Activated CD4-positive, alpha-beta T cell treated with anti-CD3 and anti-CD28 coated beads, Interleukin-2, amount 10 ng/mL, durations not matched to agents 7 days and 5 days (primary cell): ENCODE measurements around the gene SLC40A1. TPM values are rescaled to one million over a fixed set of nuclear protein-coding genes. Genes with fewer than 3 reads are reported as not detected.

Source experiments
- CTCF ChIA-PET: fragments of 350-600 bp; sonication (Branson Sonifier 250); formaldehyde crosslinking; loops from one replicate; lab custom pipeline; 2021; ENCODE audit warnings: antibody characterized with exemption; lab: Charles Lee
- POLR2A ChIA-PET: fragments of 350-600 bp; sonication (Branson Sonifier 250); formaldehyde crosslinking; loops from one replicate; lab custom pipeline; 2021; ENCODE audit warnings: antibody characterized with exemption; lab: Charles Lee
- DNase-seq: peaks from one replicate; pipeline ENCODE4 v3.0.0-alpha.2; 2020
- H3K27ac Mint-ChIP-seq: one replicate; pipeline ENCODE4 v1.8.0; 2021; ENCODE audit warnings: mild to moderate bottlenecking, moderate library complexity, mixed read lengths
- H3K27me3 Mint-ChIP-seq: one replicate; pipeline ENCODE4 v1.8.0; 2021; ENCODE audit warnings: mixed read lengths
- H3K36me3 Mint-ChIP-seq: one replicate; pipeline ENCODE4 v1.8.0; 2021; ENCODE audit warnings: low read depth, mixed read lengths
- H3K4me1 Mint-ChIP-seq: one replicate; pipeline ENCODE4 v1.8.0; 2021; ENCODE audit warnings: mixed read lengths
- H3K4me3 Mint-ChIP-seq: one replicate; pipeline ENCODE4 v1.8.0; 2021; ENCODE audit warnings: mild to moderate bottlenecking, moderate library complexity, mixed read lengths
- H3K9me3 Mint-ChIP-seq: one replicate; pipeline ENCODE4 v1.8.0; 2021; ENCODE audit warnings: mixed read lengths
- total RNA-seq, 2 experiments: library from RNA; stranded (reverse); gene quantifications; one replicate each; pipeline ENCODE4 v1.2.3, GENCODE V29; 2021

SLC40A1 gene
- total RNA-seq, 2 experiments from 2014 or later: 2.6 to 3.2 TPM

GRCh38 chr2:189577121-189577520, 3.5 kb downstream of the SLC40A1 start:
- Mint-ChIP-seq H3K4me1 (peaks cover 25% of the 10 kb centered on the region), H3K27ac (no peak overlapping the region), H3K27me3 (peaks cover 17% of the 10 kb centered on the region), H3K36me3 (peaks cover 2% of the 10 kb centered on the region), H3K9me3 (no peaks in the 10 kb centered on the region), H3K4me3 (no peak overlapping the region)
- POLR2A ChIA-PET: no interaction called here
- CTCF ChIA-PET: no interaction called here
- DNase-seq: no peak

GRCh38 chr2:189576396-189576795, 4.2 kb downstream of the SLC40A1 start:
- H3K4me3 Mint-ChIP-seq: no peak overlapping the region
- H3K27me3 Mint-ChIP-seq: peaks cover 9% of the 10 kb centered on the region
- no peak for DNase-seq
- H3K4me1 Mint-ChIP-seq: peaks cover 18% of the 10 kb centered on the region
- POLR2A ChIA-PET: no interaction called here
- no peaks in the 10 kb centered on the region for H3K9me3 Mint-ChIP-seq
- H3K36me3 Mint-ChIP-seq: peaks cover 2% of the 10 kb centered on the region
- H3K27ac Mint-ChIP-seq: no peak overlapping the region
- CTCF ChIA-PET: no interaction called here

- Mint-ChIP-seq H3K9me3 (no peaks in the 10 kb centered on the region), H3K36me3 (peaks cover 2% of the 10 kb centered on the region), H3K4me3 (no peak overlapping the region), H3K27ac (no peak overlapping the region), H3K4me1 (peaks cover 10% of the 10 kb centered on the region), H3K27me3 (peaks cover 4% of the 10 kb centered on the region)
- no peak for DNase-seq
- ChIA-PET POLR2A (no interaction called here), CTCF (no interaction called here)
Observed at GRCh38 chr2:189574793-189575475, 5.7 kb downstream of the SLC40A1 start.

- ChIA-PET POLR2A (no interaction called here), CTCF (no interaction called here)
- DNase-seq: no peak
- Mint-ChIP-seq H3K27ac (no peak overlapping the region), H3K36me3 (peaks cover 8% of the 10 kb centered on the region), H3K4me3 (no peak overlapping the region), H3K27me3 (no peaks in the 10 kb centered on the region), H3K4me1 (peaks cover 28% of the 10 kb centered on the region), H3K9me3 (peaks cover 6% of the 10 kb centered on the region)
Observed at GRCh38 chr2:189570570-189571031, 10.0 kb downstream of the SLC40A1 start.

- H3K27me3 Mint-ChIP-seq: no peaks in the 10 kb centered on the region
- CTCF ChIA-PET: no interaction called here
- POLR2A ChIA-PET: no interaction called here
- peaks cover 23% of the 10 kb centered on the region for H3K4me1 Mint-ChIP-seq
- peaks cover 6% of the 10 kb centered on the region for H3K9me3 Mint-ChIP-seq
- peaks cover 12% of the 10 kb centered on the region for H3K36me3 Mint-ChIP-seq
- H3K27ac Mint-ChIP-seq: no peak overlapping the region
- no peak overlapping the region for H3K4me3 Mint-ChIP-seq
- no peak for DNase-seq
Observed at GRCh38 chr2:189569295-189569910, 11.2 kb downstream of the SLC40A1 start.

DNA sequence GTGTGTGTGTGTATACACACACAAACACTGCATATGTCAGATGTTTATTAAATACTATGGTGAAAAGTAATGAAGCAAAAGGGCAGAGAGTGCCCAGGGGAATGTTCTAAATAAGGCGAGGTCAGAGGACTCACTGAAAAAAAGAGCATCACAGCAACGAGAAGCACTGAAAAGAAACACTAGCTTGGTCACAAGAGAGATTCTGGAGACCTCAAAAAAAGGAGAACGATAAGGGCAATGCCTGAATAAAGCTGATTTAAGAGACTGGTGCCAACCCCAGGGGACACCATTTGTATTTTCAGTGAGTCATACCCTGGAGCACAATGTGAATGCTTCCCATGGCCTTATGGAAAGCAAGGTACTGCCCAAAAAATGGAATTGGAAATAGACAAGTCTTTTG, 14.5 kb downstream of the SLC40A1 start:
- Mint-ChIP-seq H3K27me3 (no peaks in the 10 kb centered on the region), H3K4me1 (peaks cover 23% of the 10 kb centered on the region)

GRCh38 chr2:189561371-189562038, 19.1 kb downstream of the SLC40A1 start:
- Mint-ChIP-seq H3K4me3 (no peak overlapping the region), H3K9me3 (peaks cover 3% of the 10 kb centered on the region), H3K4me1 (peaks cover 11% of the 10 kb centered on the region), H3K36me3 (peaks cover 8% of the 10 kb centered on the region), H3K27ac (no peak overlapping the region), H3K27me3 (no peaks in the 10 kb centered on the region)
- CTCF ChIA-PET: interaction anchor here (1.3 kb wide), 1 partner anchor 17 kb away, joined by 4 read pairs; no protein-coding TSS in a partner anchor
- POLR2A ChIA-PET: no interaction called here
- DNase-seq: no peak

More for the DNA sequence above, 14.5 kb downstream of the SLC40A1 start:
- Mint-ChIP-seq H3K27ac (no peak overlapping the region), H3K36me3 (peaks cover 12% of the 10 kb centered on the region), H3K9me3 (peaks cover 6% of the 10 kb centered on the region), H3K4me3 (no peak overlapping the region)
- ChIA-PET CTCF (no interaction called here), POLR2A (no interaction called here)
- no peak for DNase-seq

GRCh38 chr2:189560273-189560586, 20.4 kb downstream of the SLC40A1 start:
- Mint-ChIP-seq H3K4me3 (no peak overlapping the region), H3K4me1 (peaks cover 10% of the 10 kb centered on the region), H3K9me3 (no peaks in the 10 kb centered on the region), H3K27ac (no peak overlapping the region), H3K27me3 (no peaks in the 10 kb centered on the region), H3K36me3 (peaks cover 4% of the 10 kb centered on the region)
- ChIA-PET POLR2A (no interaction called here), CTCF (no interaction called here)
- DNase-seq: no peak

GRCh38 chr2:189559579-189560272, 20.9 kb downstream of the SLC40A1 start:
- DNase-seq: no peak
- no peak overlapping the region for H3K27ac Mint-ChIP-seq
- ChIA-PET POLR2A (no interaction called here), CTCF (no interaction called here)
- no peaks in the 10 kb centered on the region for H3K36me3 Mint-ChIP-seq
- H3K27me3 Mint-ChIP-seq: no peaks in the 10 kb centered on the region
- no peaks in the 10 kb centered on the region for H3K9me3 Mint-ChIP-seq
- H3K4me3 Mint-ChIP-seq: no peak overlapping the region
- peaks cover 10% of the 10 kb centered on the region for H3K4me1 Mint-ChIP-seq

- Mint-ChIP-seq H3K4me1 (peaks cover 10% of the 10 kb centered on the region), H3K36me3 (no peaks in the 10 kb centered on the region), H3K27ac (no peak overlapping the region), H3K27me3 (no peaks in the 10 kb centered on the region), H3K4me3 (no peak overlapping the region), H3K9me3 (no peaks in the 10 kb centered on the region)
- no peak for DNase-seq
- ChIA-PET CTCF (no interaction called here), POLR2A (no interaction called here)
Observed at GRCh38 chr2:189558516-189559272, 21.9 kb downstream of the SLC40A1 start.

DNA sequence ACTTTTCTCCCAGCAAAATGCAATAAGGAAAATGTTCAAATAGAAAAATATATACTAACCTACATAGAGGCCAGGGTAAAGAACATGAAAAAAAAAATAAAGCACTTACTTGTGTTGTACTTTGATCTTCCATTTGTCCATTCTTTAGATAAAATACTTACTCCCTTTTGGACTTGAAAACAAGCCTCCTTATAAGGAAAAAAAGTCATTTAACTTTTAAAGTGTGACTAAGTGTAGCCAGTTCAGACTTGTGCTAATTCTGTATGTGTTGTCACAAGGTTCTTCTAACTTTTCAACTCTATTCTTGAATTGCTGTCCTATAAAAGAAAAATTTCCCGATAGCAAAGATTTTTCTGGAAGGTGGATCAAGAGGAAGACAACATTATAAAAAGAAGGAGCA, 23.2 kb downstream of the SLC40A1 start:
- Mint-ChIP-seq H3K36me3 (no peaks in the 10 kb centered on the region), H3K27me3 (no peaks in the 10 kb centered on the region), H3K9me3 (no peaks in the 10 kb centered on the region), H3K4me3 (no peak overlapping the region), H3K27ac (no peak overlapping the region), H3K4me1 (peaks cover 10% of the 10 kb centered on the region)
- CTCF ChIA-PET: no interaction called here
- DNase-seq: no peak
- POLR2A ChIA-PET: no interaction called here

DNA sequence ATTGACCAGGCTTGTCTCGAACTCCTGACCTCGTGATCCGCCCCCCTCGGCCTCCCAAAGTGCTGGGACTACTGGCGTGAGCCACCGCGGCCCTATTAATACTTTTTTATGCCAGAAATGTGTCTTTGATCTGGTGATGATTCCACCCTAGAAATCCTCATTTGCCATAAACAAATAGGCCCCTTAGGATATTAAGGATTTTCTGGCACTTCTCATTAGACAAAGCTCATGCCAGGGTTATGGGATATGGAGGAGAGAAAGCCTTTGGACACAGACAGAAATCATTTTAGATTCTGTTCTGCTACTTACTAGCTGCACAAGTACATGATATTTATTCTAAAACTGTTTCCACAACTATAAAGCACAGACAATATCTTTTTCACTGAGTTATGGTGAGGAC, 24.1 kb downstream of the SLC40A1 start:
- Mint-ChIP-seq H3K27me3 (no peaks in the 10 kb centered on the region), H3K36me3 (no peaks in the 10 kb centered on the region), H3K4me3 (no peak overlapping the region), H3K27ac (no peak overlapping the region), H3K9me3 (no peaks in the 10 kb centered on the region), H3K4me1 (peaks cover 10% of the 10 kb centered on the region)
- no peak for DNase-seq
- ChIA-PET CTCF (interaction anchor here (1.1 kb wide), 1 partner anchor 12 kb away, joined by 3 read pairs; no protein-coding TSS in a partner anchor), POLR2A (no interaction called here)
